ENCODE measurements around the gene RAF1.

DNA sequence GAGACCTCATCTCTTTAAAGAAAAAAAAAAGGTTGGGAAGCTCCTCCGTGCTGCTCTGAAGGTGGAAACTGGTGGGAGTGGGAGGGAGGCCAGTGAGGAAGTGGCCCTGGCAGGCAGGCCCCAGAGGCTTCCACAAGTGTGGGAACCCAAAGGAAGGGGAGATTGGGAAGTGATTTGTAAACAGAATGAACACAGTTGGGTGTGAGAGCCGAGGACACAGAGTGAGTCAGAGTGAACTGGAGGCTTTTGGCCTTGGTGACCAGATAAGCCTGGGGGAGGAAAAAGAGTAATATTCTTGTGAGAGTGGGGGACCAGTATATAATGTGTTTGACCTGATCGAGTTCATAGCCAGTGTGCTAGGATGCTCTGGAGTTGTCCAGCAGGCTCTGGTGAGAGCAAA is 84.0 kb downstream of the RAF1 start:
- TF ChIP-seq, protein P1, sequence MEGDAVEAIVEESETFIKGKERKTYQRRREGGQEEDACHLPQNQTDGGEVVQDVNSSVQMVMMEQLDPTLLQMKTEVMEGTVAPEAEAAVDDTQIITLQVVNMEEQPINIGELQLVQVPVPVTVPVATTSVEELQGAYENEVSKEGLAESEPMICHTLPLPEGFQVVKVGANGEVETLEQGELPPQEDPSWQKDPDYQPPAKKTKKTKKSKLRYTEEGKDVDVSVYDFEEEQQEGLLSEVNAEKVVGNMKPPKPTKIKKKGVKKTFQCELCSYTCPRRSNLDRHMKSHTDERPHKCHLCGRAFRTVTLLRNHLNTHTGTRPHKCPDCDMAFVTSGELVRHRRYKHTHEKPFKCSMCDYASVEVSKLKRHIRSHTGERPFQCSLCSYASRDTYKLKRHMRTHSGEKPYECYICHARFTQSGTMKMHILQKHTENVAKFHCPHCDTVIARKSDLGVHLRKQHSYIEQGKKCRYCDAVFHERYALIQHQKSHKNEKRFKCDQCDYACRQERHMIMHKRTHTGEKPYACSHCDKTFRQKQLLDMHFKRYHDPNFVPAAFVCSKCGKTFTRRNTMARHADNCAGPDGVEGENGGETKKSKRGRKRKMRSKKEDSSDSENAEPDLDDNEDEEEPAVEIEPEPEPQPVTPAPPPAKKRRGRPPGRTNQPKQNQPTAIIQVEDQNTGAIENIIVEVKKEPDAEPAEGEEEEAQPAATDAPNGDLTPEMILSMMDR (IDR thresholded peaks at IDR 0.05) = no peak
- no peak for TF ChIP-seq POLR2A (IDR thresholded peaks at IDR 0.05)
